Measurements from ENCODE around the gene FNDC10. TPM values are rescaled to one million over a fixed set of nuclear protein-coding genes. Genes with fewer than 3 reads are reported as not detected.

FNDC10 gene
- total RNA-seq, 1 experiment from 2014 or later, result 15.6 TPM

GRCh38 chr1:1594602-1595260, 5.2 kb downstream of the FNDC10 start:
- no peak for TF ChIP-seq CTCF (IDR thresholded peaks at IDR 0.05; ENCODE audit: insufficient read depth in 1 of 2, low read depth in 1 of 2, low read length in 1 of 2, severe bottlenecking in 1 of 2, unreplicated experiment in 1 of 2)
- H3K27ac Mint-ChIP-seq (ENCODE audit: unreplicated experiment), result no peak overlapping the region
- H3K36me3 Mint-ChIP-seq (ENCODE audit: insufficient read depth, unreplicated experiment), result no peaks in the 10 kb centered on the region
- no peaks in the 10 kb centered on the region for H3K27me3 Mint-ChIP-seq (ENCODE audit: insufficient read depth, unreplicated experiment)
- no peak for DNase-seq
- Histone ChIP-seq H3K4me3 (ENCODE audit: low read depth, low read length) (no peak overlapping the region), H3K4me1 (no peaks in the 10 kb centered on the region), H3K27me3 (replicated peaks; ENCODE audit: control insufficient read depth, insufficient read depth, low read length) (no peaks in the 10 kb centered on the region), H3K36me3 (ENCODE audit: control insufficient read depth, insufficient read depth, low read length) (no peaks in the 10 kb centered on the region), H3K9me3 (no peaks in the 10 kb centered on the region)
- intact Hi-C loops (cut with micrococcal nuclease; ENCODE audit: unreplicated experiment), result no loop called here
- H3K4me3 Mint-ChIP-seq (ENCODE audit: unreplicated experiment), result no peak overlapping the region
- no peaks in the 10 kb centered on the region for H3K9me3 Mint-ChIP-seq (ENCODE audit: unreplicated experiment)
- BruUV-seq (replicated peaks), result no TSS peak
- POLR2A ChIA-PET, result no interaction called here
- H3K4me1 Mint-ChIP-seq (ENCODE audit: low read depth, unreplicated experiment), result no peaks in the 10 kb centered on the region
- CTCF ChIA-PET, result no interaction called here

- H3K27ac Mint-ChIP-seq (ENCODE audit: unreplicated experiment), result no peak overlapping the region
- intact Hi-C loops (cut with micrococcal nuclease; ENCODE audit: unreplicated experiment), result no loop called here
- Histone ChIP-seq H3K27me3 (replicated peaks; ENCODE audit: control insufficient read depth, insufficient read depth, low read length) (no peaks in the 10 kb centered on the region), H3K4me1 (no peaks in the 10 kb centered on the region), H3K36me3 (ENCODE audit: control insufficient read depth, insufficient read depth, low read length) (no peaks in the 10 kb centered on the region), H3K9me3 (no peaks in the 10 kb centered on the region), H3K4me3 (ENCODE audit: low read depth, low read length) (no peak overlapping the region)
- POLR2A ChIA-PET, result no interaction called here
- no peaks in the 10 kb centered on the region for H3K36me3 Mint-ChIP-seq (ENCODE audit: insufficient read depth, unreplicated experiment)
- no peaks in the 10 kb centered on the region for H3K27me3 Mint-ChIP-seq (ENCODE audit: insufficient read depth, unreplicated experiment)
- H3K9me3 Mint-ChIP-seq (ENCODE audit: unreplicated experiment), result no peaks in the 10 kb centered on the region
- H3K4me3 Mint-ChIP-seq (ENCODE audit: unreplicated experiment), result no peak overlapping the region
- H3K4me1 Mint-ChIP-seq (ENCODE audit: low read depth, unreplicated experiment), result no peaks in the 10 kb centered on the region
- no TSS peak for BruUV-seq (replicated peaks)
- CTCF ChIA-PET, result no interaction called here
- no peak for TF ChIP-seq CTCF (IDR thresholded peaks at IDR 0.05; ENCODE audit: insufficient read depth in 1 of 2, low read depth in 1 of 2, low read length in 1 of 2, severe bottlenecking in 1 of 2, unreplicated experiment in 1 of 2)
- DNase-seq, result no peak
Measured at GRCh38 chr1:1593834-1594601, 5.9 kb downstream of the FNDC10 start.

GRCh38 chr1:1591452-1591851, 8.5 kb downstream of the FNDC10 start:
- Histone ChIP-seq H3K27me3 (replicated peaks; ENCODE audit: control insufficient read depth, insufficient read depth, low read length) (no peaks in the 10 kb centered on the region), H3K4me3 (ENCODE audit: low read depth, low read length) (no peak overlapping the region), H3K9me3 (no peaks in the 10 kb centered on the region), H3K4me1 (no peaks in the 10 kb centered on the region), H3K36me3 (ENCODE audit: control insufficient read depth, insufficient read depth, low read length) (no peaks in the 10 kb centered on the region)
- CTCF ChIA-PET, result no interaction called here
- Mint-ChIP-seq H3K27ac (ENCODE audit: unreplicated experiment) (no peak overlapping the region), H3K9me3 (ENCODE audit: unreplicated experiment) (no peaks in the 10 kb centered on the region), H3K27me3 (ENCODE audit: insufficient read depth, unreplicated experiment) (no peaks in the 10 kb centered on the region), H3K4me1 (ENCODE audit: low read depth, unreplicated experiment) (no peaks in the 10 kb centered on the region), H3K4me3 (ENCODE audit: unreplicated experiment) (no peak overlapping the region), H3K36me3 (ENCODE audit: insufficient read depth, unreplicated experiment) (no peaks in the 10 kb centered on the region)
- POLR2A ChIA-PET, result no interaction called here
- no TSS peak for BruUV-seq (replicated peaks)
- TF ChIP-seq CTCF (IDR thresholded peaks at IDR 0.05; ENCODE audit: insufficient read depth in 1 of 2, low read depth in 1 of 2, low read length in 1 of 2, severe bottlenecking in 1 of 2, unreplicated experiment in 1 of 2), result no peak
- intact Hi-C loops (cut with micrococcal nuclease; ENCODE audit: unreplicated experiment), result no loop called here
- no peak for DNase-seq

Data from Caco-2 (cell line).